G401.6 (cell line): ENCODE measurements around the gene OR2V2.
A peak's percentile ranks its signal among the peaks of the same experiment; 100 is the strongest.
"Not testable (repeated sequence)": the region's sequence is repeated elsewhere in the genome, so short reads cannot be mapped to it uniquely, and the experiment has no call there.

Source experiments
- FAIRE-seq: peaks from 2 replicates; lab custom pipeline; 2012; peaks lifted over from hg19 to GRCh38; lab: Jason Lieb, UNC

The OR2V2 gene, protein sequence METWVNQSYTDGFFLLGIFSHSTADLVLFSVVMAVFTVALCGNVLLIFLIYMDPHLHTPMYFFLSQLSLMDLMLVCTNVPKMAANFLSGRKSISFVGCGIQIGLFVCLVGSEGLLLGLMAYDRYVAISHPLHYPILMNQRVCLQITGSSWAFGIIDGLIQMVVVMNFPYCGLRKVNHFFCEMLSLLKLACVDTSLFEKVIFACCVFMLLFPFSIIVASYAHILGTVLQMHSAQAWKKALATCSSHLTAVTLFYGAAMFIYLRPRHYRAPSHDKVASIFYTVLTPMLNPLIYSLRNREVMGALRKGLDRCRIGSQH

DNA sequence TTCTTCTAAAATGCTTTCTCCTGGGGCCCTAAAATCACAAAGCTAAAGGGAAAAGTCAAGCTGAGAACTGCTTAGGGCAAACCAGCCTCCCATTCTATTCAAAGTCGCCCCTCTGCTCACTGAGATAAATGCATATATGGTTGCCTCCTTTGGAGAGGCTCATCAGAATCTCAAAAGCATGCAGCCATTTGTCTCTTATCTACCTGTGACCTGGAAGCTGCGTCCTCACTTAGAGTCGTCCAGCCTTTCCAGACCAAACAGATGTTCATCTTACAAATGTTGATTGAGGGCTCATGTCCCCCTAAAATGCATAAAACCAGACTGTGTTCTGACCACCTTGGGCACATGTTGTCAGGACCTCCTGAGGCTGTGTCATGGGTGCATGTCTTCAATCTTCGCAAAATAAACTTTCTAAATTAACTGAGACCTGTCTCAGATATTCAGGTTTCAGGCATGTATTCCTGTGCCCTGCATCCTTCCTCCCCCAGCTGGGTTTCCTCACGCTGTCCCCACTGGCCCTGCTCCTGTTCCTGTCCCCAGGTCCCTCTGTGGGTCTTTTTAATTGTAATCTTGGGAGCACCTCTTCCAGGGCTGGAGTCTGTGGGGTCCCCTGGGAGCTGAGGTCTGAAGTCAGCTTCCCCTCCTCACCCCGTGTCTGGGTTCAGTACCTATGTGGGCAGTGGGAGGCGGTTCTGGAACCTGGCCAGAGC is at the start of gene OR2V2:
TSS of gene OR2V2 (plus strand) at position 660 of the 710 bp plus-strand sequence. CDS start 7,357 bp downstream, outside the sequence.
- FAIRE-seq = not testable (repeated sequence)

DNA sequence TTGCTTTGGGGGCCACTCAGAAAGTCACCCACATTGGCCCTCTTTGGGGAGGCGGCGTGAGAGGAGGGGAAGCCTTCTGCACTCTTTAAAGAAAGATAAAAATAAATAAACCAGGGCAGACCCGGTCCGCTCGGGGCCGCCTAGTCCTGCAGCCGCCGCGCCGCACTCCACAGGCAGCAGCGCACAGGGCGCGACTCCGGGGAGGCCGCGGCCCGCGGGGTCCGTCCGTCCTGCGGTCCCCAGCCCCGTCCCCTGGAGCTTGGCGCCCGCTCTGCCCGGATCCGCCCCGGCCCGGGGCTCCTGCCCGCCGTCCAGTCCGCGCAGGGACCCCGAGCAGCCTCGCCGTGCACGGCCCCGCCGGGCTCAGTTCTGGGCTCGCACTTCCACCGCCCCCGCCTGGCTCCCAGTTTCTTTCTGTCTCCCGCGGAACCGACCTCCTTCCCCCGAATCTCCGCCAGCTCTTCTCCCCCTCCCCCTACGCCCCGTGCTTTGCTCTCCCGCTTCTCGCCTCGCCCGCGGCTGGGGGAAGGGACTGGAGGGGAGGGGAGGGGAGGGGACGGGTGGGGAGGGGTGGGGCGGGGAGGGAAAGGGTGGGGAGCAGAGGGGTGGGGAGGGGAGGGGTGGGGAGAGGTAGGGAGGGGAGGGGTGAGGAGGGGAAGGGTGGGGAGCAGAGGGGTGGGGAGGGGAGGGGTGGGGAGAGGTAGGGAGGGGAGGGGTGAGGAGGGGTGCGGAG is 49.5 kb upstream of the OR2V2 start:
- FAIRE-seq = not testable (repeated sequence)

DNA sequence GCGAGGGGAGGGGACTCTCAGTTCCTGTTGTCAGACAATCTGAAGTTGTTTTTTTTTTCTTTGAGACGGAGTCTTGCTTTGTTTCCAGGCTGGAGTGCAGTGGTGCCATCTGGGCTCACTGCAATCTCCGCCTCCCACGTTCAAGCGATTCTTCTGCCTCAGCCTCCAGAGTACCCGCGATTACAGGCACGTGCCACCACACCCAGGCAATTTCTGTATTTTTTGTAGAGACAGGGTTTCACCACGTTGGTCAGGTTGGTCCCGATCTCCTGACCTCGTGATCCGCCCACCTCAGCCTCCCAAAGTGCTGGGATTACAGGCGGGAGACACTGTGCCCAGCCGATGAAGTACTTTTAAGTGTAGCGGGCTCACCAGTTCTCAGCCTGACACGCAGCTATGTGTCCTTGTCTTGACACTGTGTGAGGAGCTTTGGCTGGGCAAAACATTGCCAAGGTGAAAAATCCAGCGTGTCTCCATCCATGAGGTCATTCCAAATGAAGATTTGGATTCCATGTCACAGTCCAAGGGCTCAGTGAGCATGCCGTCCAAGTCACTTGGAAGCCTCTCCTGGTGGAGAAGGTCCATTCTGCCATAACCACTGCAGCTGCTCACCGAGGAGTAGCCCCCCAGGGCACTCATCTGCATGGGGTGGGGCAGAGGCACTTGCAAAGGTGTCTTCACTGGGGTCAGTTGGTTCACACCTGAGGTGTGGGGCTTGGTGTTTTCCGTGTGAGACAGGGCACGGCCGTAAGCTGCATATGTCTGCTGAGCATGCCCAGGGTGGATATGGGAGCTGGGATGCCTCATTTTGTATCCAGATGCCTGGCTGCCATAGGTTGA is 48.4 kb upstream of the OR2V2 start:
- FAIRE-seq = no peak

DNA sequence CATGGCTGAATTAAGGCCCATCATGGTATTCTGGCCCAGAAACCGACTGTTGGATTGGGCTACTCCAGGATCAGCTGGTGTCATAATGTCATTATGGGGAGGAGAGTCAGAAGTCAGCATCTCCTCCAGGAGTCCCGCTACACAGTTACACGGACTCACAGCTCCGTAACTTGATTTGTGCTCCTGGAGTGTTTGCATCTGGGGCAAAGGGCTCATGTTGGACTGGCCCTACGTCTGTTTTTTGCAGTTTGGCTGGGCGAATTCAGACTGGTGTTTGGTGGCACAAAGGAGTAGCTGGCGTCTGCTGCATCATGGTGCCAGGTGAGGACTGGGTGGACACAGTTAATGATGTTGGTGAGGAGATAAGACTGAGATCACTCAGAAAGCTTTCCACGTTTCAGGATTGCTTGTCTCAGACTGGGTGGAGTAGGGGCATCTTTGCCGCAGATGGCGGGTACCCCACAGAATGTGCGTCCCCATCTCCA is 47.7 kb upstream of the OR2V2 start:
- FAIRE-seq = no peak

DNA sequence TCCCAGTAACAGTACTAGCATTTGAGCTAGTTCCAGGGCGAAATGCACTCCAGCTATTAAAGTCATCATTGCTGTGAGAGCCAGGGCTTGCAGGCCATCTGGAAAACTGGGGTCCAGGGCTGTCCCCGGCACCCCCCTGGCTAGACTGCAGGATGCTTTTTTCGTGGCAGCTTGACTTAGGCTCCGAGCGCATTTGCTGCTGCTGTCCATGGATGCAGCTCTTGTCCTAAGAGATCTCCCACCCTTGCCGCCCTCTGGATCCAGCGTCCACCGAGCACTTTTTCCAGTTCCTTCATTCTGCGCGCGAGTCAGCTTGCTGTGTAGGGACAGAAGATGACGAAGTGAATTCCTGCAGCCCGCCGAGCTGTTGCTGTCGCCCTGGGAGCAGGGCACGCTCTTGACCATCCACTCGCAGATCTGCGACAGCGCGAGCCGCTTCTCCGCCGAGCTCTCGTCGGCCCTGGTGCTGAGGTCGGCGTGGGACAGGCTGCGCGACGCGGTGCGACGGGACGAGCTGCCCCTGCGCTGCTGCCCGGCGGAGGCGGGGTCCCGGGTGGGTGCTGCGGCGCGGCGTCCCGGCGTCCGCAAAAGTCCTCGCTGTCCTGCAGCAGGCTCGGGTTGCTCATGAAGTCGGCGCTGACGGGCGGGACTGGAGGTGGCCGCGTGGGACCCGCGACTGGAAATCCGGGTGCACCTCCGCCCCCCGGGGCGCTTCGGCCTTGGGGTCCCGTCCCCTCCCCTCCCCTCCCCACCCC is 47.1 kb upstream of the OR2V2 start:
- FAIRE-seq = no peak

DNA sequence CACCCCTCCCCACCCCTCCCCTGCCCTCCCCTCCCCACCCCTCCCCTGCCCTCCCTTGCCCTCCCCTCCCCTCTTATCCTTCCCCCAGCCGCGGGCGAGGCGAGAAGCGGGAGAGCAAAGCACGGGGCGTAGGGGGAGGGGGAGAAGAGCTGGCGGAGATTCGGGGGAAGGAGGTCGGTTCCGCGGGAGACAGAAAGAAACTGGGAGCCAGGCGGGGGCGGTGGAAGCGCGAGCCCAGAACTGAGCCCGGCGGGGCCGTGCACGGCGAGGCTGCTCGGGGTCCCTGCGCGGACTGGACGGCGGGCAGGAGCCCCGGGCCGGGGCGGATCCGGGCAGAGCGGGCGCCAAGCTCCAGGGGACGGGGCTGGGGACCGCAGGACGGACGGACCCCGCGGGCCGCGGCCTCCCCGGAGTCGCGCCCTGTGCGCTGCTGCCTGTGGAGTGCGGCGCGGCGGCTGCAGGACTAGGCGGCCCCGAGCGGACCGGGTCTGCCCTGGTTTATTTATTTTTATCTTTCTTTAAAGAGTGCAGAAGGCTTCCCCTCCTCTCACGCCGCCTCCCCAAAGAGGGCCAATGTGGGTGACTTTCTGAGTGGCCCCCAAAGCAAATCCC is 46.2 kb upstream of the OR2V2 start:
- FAIRE-seq = not testable (repeated sequence)

DNA sequence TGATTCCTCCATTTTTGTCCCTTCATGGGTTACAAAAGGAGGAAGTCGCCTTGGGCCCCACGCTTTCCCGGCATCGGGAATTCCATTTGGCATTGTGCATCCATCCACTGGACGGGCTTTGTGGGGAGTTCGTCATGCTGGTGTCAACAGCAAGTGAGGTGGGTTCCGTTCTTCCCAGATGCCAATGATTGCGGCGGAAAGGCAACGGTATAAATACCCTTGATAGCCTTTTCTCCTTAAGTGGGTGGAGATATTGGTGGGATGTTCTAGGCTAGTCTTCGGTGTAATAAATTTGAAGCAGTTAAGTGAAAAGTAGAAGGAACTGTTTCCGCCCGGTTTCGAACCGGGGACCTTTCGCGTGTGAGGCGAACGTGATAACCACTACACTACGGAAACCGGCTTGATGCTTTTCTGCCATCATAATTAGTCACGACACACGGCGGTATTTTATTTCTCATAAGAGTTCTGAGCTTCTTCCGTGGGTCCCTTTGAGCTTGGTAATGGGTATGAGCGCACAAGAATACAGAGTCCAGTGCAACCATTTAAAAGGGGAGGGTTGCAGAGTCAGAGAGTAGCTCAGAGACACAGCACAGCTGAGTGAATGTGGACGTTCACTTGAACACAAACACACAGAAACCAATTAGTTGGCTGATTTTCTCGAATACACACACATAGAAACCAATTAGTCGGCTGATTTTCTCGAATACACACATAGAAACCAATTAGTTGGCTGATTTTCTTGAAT is 45.3 kb upstream of the OR2V2 start:
- peak; percentile 100 for FAIRE-seq

DNA sequence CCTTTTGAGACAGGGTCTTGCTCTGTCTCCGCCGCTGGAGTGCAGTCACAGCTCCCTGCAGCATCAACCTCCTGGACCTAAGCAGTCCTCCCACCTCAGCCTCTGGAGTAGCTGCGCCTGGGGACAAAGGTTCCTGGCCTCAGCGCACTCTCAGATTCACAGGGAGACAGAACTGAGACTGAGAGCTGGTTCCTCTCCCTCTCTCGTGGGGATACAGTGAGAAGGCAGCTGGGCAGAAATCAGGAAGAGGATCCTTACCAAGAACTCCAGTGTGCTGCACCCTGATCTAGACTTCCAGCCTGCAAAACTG is 43.2 kb upstream of the OR2V2 start:
- FAIRE-seq = not testable (repeated sequence)

DNA sequence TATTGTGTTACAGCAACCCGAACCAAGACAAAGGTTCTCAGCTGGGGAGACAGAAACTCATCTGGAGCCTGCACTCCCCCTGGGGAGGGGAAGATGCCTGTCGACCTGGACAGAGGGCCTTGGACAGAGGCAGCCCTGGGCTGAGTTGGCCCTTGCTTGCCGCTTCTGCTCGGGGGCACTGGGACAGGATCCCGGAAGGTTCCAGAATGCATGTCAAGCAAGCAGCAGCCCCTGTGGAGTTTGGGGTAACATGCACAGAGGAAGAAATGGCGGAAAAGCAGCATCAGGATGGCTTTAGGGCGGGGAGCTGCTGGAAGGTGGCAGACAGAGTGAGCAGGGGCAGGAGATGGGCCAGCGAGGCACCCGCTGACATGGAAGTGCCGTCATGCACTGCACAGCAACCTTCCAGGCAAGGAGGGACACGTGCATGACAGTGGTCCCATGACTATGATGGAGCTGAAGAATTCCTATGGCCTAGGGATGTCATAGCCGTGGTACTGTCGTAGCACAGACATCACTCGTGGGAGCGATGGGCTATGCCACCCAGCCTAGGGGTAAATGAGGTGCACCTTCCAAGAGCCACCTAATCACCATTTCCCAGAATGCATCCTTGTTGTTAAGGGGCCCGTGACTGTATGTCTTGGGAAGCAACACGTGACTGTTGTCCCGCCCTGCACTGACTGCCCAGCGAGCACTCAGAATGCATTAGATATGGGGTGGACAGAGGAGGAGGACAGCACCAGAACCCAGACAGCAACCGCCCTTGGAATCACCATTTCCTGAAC is 42.6 kb upstream of the OR2V2 start:
- not testable (repeated sequence) for FAIRE-seq

DNA sequence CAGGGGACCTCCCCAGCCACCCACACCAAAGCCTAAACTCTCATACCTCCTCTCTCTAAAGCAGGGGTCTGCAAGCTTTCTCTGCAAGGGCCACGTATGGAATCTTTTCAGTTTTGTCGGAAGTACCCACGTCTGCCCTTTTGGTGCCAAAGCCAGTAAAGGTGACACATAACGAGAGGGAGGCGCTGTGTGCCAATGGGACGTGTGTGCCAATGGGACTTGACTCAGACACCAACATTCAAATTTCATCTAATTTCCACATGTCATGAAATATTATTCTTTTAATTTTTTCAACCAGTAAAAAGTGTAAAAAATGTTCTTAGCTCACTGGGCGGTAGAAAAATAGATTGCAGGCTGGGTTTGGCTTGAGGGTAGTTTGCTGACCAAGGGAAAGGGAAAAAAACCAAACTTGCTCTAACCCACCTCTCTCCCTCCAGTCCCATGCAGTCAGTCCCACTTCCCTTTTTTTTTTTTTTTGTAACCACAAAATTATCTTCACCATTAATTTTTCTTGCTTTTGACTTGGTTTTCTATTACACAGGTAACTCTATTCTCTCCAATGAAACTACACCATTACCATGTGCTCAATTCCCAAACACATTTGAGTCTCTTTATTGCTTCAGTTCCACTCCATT is 41.9 kb upstream of the OR2V2 start:
- FAIRE-seq = no peak

DNA sequence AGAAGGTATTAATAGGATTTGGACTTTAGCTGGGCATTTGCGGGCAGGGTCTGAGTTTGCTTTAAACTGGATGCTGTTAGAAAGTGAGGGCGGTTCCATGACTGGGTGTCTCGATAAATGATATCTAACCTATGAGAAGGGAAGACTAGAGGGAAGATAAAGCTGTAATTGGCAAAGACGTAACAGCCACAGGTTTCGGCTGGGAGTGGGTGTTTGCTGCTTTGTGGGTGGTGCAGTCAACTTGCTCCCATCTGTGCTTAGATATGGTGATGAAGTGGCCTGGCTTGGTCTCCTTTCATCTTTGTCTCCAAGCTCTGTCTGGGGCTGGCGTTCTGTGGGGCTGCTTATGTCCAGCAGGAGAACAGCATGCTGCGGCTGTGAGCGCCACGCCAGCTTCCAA is 39.7 kb upstream of the OR2V2 start:
- no peak for FAIRE-seq

DNA sequence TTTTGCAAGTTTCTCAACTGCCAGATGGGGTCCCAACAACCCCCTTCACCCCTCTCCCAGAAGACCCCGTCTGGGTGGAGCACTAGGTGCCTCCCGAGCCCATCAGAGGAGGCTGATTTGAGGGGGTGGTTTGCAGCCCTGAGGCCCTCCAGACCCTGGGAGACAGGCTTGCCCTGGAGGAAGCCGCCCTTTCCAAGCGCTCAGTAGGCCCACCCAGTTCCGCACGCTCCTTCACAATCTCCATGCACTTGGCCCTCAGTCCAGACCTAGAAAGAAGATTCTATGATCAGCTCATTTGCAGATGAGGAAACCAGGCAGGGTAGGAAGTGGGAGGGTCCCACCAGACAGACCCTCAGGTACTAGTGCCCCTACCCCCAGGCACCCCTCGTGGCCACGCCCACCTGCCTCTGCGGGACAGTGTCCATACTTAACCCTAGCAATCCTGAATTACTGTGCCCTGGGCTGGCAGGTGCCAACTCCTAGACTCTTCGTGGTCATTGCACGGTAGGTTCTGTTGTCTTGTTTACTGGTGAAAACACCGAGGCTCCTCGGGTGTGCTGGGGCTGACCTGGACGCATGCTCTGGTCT is 38.7 kb upstream of the OR2V2 start:
- no peak for FAIRE-seq

DNA sequence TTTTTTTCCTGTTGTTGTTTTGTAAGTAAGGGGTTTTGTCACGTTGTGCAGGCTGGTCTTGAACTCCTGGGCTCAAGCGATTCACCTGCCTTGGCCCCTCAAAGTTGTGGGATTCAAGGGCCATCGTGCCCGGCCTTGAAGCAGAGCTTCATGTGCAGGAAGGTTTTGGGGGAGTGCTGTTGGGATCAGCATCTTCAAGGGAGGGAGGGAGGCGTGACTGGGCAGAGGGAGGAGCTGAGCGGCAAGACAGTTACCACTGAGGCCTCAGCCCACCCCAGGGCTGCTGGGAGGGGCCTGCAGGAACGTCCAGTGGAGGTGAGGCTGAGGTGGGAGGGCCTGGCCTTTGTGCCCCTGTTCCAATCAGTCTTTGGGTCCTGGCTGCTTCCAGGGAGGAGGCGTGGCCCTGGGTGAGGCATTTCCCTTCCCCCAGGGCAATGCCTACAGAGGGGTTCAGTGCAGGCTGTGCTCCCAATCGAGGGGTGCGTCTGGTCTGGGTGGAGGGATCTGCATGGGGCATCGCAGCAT is 37.8 kb upstream of the OR2V2 start:
- FAIRE-seq = no peak

DNA sequence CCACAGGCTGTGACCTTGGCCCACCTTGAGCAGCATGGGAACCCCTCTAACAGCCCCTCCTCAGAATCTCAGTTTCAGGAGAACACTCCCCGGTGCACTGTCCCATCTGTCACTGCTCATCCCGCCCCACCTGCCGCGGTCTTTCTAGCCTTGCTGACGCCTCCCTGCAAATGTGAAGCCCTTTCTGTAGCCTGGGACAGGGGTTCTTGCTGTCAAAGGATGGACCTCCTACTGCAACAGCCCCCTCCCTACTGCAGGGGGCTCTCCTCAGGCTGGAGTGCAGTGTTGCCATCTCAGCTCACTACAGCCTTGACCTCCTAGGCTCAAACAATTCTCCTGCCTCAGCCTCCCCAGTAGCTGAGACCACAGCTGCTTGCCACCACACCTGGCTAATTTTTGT is 36.4 kb upstream of the OR2V2 start:
- FAIRE-seq = no peak

DNA sequence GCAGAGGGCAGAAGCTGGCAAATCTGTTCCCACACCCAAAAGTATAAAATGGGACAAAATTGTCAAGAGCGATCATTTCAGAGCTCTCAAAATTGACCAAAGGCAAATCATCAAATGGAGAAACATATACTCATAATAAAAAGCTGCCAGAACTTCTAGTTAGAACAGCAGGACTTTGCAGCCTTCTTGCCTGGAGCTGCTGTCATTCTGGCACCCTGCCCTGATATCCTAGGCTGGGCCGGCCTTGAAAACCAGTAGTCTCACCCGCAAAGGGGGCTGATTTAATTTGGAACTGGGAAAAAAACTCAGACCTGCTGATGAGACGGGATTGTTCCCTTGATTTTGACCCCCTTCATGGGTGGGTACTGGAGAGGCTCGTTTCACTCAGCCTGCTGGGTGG is 34.9 kb upstream of the OR2V2 start:
- FAIRE-seq = no peak

DNA sequence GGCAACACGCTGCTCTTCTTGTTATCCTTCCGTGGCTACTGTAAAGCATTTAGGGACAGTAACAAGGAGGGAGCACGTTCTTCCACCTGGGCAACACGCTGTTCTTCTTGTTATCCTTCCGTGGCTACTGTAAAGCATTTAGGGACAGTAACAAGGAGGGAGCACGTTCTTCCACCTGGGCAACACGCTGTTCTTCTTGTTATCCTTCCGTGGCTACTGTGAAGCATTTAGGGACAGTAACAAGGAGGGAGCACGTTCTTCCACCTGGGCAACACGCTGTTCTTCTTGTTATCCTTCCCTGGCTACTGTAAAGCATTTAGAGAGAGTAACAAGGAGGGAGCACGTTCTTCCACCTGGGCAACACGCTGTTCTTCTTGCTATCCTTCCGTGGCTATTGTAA is 33.8 kb upstream of the OR2V2 start:
- not testable (repeated sequence) for FAIRE-seq

DNA sequence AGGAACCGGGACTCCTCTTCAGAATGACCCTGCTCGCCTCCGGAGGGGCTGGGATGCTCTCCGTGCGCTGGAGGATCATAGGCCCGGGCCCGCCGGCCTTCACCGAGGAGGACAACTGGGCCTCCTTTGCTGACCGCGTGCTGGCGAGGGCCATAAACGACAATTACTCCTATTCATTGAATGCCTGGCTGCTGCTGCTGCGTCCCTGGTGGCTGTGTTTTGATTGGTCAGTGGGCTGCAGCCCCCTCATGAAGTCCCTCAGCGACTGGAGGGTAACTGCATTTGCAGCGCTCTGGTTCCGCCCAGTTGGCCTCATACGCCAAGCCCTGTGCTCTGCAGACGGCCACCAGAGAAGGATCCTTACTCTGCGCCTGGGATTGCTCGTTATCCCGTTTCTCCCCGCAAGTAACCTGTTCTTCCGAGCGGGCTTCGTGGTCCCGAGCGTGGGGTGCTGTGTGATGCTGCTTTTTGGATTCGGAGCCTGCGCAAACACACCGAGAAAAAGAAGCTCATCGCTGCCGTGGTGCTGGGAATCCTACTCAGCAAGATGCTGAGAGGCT is 33.0 kb upstream of the OR2V2 start:
- FAIRE-seq = no peak
